Hepatocyte (in vitro differentiated cells): ENCODE data around the gene CORO2A. TPM values are rescaled to one million over a fixed set of nuclear protein-coding genes. Genes with fewer than 3 reads are reported as not detected.
A peak's percentile ranks its signal among the peaks of the same experiment; 100 is the strongest.

ENCODE experiments used
- DNase-seq: peaks from one replicate; pipeline ENCODE4 v3.0.0-alpha.2; 2016; ENCODE audit warnings: low spot score
- H2AFZ ChIP-seq: fragments of 200-600 bp; sonication (generic); 2 replicates; pipeline ENCODE4 v1.6.0; 2016; ENCODE audit warnings: antibody characterized with exemption, mild to moderate bottlenecking
- H3K27ac ChIP-seq: fragments of 200-600 bp; sonication (generic); 2 replicates; pipeline ENCODE4 v1.5.1; 2016; ENCODE audit warnings: mild to moderate bottlenecking
- H3K27me3 ChIP-seq: fragments of 200-600 bp; sonication (generic); 2 replicates; pipeline ENCODE4 v1.6.1; 2016
- H3K36me3 ChIP-seq: fragments of 200-600 bp; sonication (generic); replicated peaks from 2 replicates; pipeline ENCODE4 v1.5.1; 2016; ENCODE audit warnings: low read depth; ENCODE audit not compliant: insufficient read depth
- H3K4me1 ChIP-seq: fragments of 200-600 bp; sonication (generic); 2 replicates; pipeline ENCODE4 v1.5.1; 2016; ENCODE audit warnings: mild to moderate bottlenecking, moderate library complexity; ENCODE audit not compliant: insufficient read depth
- H3K4me2 ChIP-seq: fragments of 200-600 bp; sonication (generic); 2 replicates; pipeline ENCODE4 v1.6.0; 2016
- H3K4me3 ChIP-seq: fragments of 200-600 bp; sonication (generic); 2 replicates; pipeline ENCODE4 v1.5.1; 2016; ENCODE audit warnings: mild to moderate bottlenecking
- H3K79me2 ChIP-seq: fragments of 200-600 bp; sonication (generic); 2 replicates; pipeline ENCODE4 v1.6.0; 2017; ENCODE audit warnings: mild to moderate bottlenecking
- H3K9me2 ChIP-seq: fragments of 200-600 bp; sonication (generic); replicated peaks from 2 replicates; pipeline ENCODE4 v1.6.0; 2017; ENCODE audit warnings: mild to moderate bottlenecking; ENCODE audit not compliant: insufficient read depth
- H3K9me3 ChIP-seq: fragments of 200-600 bp; sonication (generic); 2 replicates; pipeline ENCODE4 v1.5.1; 2016; ENCODE audit warnings: low read depth, mild to moderate bottlenecking
- H4K20me1 ChIP-seq: fragments of 200-600 bp; sonication (generic); 2 replicates; pipeline ENCODE4 v1.6.0; 2016; ENCODE audit warnings: mild to moderate bottlenecking; ENCODE audit not compliant: insufficient read depth, poor library complexity, severe bottlenecking
- CTCF ChIP-seq: fragments of 200-600 bp; sonication (generic); IDR thresholded peaks from 2 replicates; pipeline ENCODE4 v1.5.1; 2016; ENCODE audit warnings: antibody characterized with exemption, mild to moderate bottlenecking; ENCODE audit not compliant: poor library complexity
- EZH2 ChIP-seq: fragments of 200-600 bp; sonication (generic); IDR thresholded peaks from 2 replicates; pipeline ENCODE4 v1.6.1; 2016; ENCODE audit warnings: antibody characterized with exemption, mild to moderate bottlenecking, borderline replicate concordance
- EZH2phosphoT487 ChIP-seq: fragments of 200-600 bp; sonication (generic); IDR thresholded peaks from one replicate; pipeline ENCODE4 v1.6.1; 2018; ENCODE audit warnings: antibody characterized with exemption, mild to moderate bottlenecking, low read depth, moderate library complexity; ENCODE audit not compliant: unreplicated experiment, severe bottlenecking
- WGBS: methylation state at CpG from one replicate; pipeline ENCODE4 v1.1.6; 2016; ENCODE audit warnings: low lambda C conversion rate; ENCODE audit errors: missing lambda C conversion rate; 5-methylcytosine and 5-hydroxymethylcytosine counted together
- microRNA-seq: library from miRNA; unstranded; fragments of <30 nt; microRNA quantifications from one replicate; pipeline ENCODE4, GENCODE V29; 2017
- polyA plus RNA-seq: library from polyadenylated mRNA; unstranded; fragments of >200 nt; fragmentation: Nextera tagmentation; extraction: Ambion mirVana; gene quantifications from 2 replicates; pipeline ENCODE4 v1.2.1, GENCODE V29; 2016
- small RNA-seq: library from RNA; depleted of rRNA; stranded (forward); fragments of <200 nt; gene quantifications from one replicate; pipeline ENCODE3, GENCODE V24; 2014
- total RNA-seq: library from RNA; depleted of rRNA; stranded (reverse); fragments of >200 nt; gene quantifications from 2 replicates; pipeline ENCODE4 v1.2.3, GENCODE V29; 2014

The CORO2A gene
- total and polyA plus RNA-seq, 2 experiments from 2014 or later, result 12.8 to 24.6 TPM

GRCh38 chr9:98075332-98075805 is 117.1 kb downstream of the CORO2A start:
- no peak overlapping the region for H3K4me2 ChIP-seq
- H3K9me3 ChIP-seq, result no peaks in the 10 kb centered on the region
- no peaks in the 10 kb centered on the region for H3K36me3 ChIP-seq
- no peaks in the 10 kb centered on the region for H3K27me3 ChIP-seq
- DNase-seq, result no peak
- H3K4me3 ChIP-seq, result no peak overlapping the region
- H4K20me1 ChIP-seq, result no peaks in the 10 kb centered on the region
- TF ChIP-seq EZH2phosphoT487, result no peak
- TF ChIP-seq EZH2, result no peak
- no peak for TF ChIP-seq CTCF
- peaks cover 34% of the 10 kb centered on the region for H3K79me2 ChIP-seq
- 93% methylated on average over 2 of the region's 6 CpGs for WGBS
- H3K4me1 ChIP-seq, result peaks cover 21% of the 10 kb centered on the region
- peak overlapping the region; percentile 66 for H3K27ac ChIP-seq
- H2AFZ ChIP-seq, result no peak overlapping the region
- no peaks in the 10 kb centered on the region for H3K9me2 ChIP-seq

GRCh38 chr9:98074115-98074990 is 118.1 kb downstream of the CORO2A start:
- Histone ChIP-seq H3K27me3 (no peaks in the 10 kb centered on the region), H3K4me3 (no peak overlapping the region), H3K36me3 (no peaks in the 10 kb centered on the region), H4K20me1 (no peaks in the 10 kb centered on the region), H3K4me1 (peaks cover 21% of the 10 kb centered on the region), H3K79me2 (peaks cover 42% of the 10 kb centered on the region), H3K9me3 (no peaks in the 10 kb centered on the region), H2AFZ (peak overlapping the region; percentile 30), H3K27ac (peak overlapping the region; percentile 84), H3K4me2 (peak overlapping the region; percentile 52), H3K9me2 (no peaks in the 10 kb centered on the region)
- DNase-seq, result peak; percentile 75
- TF ChIP-seq CTCF (peak; percentile 91), EZH2 (no peak)
- 23% methylated on average over 13 of the region's 13 CpGs for WGBS

GRCh38 chr9:98071737-98072136 is 120.7 kb downstream of the CORO2A start:
- Histone ChIP-seq H3K9me3 (no peaks in the 10 kb centered on the region), H3K4me2 (peak overlapping the region; percentile 60), H3K27me3 (no peaks in the 10 kb centered on the region), H3K27ac (peak overlapping the region; percentile 90), H3K36me3 (no peaks in the 10 kb centered on the region), H3K79me2 (peaks cover 60% of the 10 kb centered on the region), H4K20me1 (no peaks in the 10 kb centered on the region), H3K4me1 (peaks cover 21% of the 10 kb centered on the region), H2AFZ (no peak overlapping the region), H3K9me2 (no peaks in the 10 kb centered on the region), H3K4me3 (no peak overlapping the region)
- DNase-seq, result no peak
- TF ChIP-seq EZH2phosphoT487 (no peak), EZH2 (no peak), CTCF (no peak)
- 94% methylated on average over 9 of the region's 9 CpGs for WGBS

Small RNAs within 50 kb of the gene (microRNA-seq; reads per million reads assigned to microRNA genes)
- not detected for gene MIR6854

Small RNAs within 50 kb of the gene (small RNA-seq; reads per million reads assigned to genes)
- gene MIR6854 (not detected), gene RF00017 (not detected)

Other genes starting within 250 kb of the CORO2A start
- 15.4 and 18.5 TPM in 2 replicates for gene ANP32B, start 209.3 kb downstream of the CORO2A start, total RNA-seq
- 64.3 and 75.3 TPM in 2 replicates for gene ANP32B, start 209.3 kb downstream of the CORO2A start, polyA plus RNA-seq
- gene NANS, start 135.9 kb downstream of the CORO2A start, total RNA-seq, result 62.9 and 65.5 TPM in 2 replicates
- 88.8 and 116 TPM in 2 replicates for gene NANS, start 135.9 kb downstream of the CORO2A start, polyA plus RNA-seq
- 10.0 and 12.2 TPM in 2 replicates for gene TRIM14, start 73.4 kb downstream of the CORO2A start, total RNA-seq
- gene TRIM14, start 73.4 kb downstream of the CORO2A start, polyA plus RNA-seq, result 7.4 and 8.1 TPM in 2 replicates
- 20.0 and 26.7 TPM in 2 replicates for gene TBC1D2, start 63.0 kb upstream of the CORO2A start, total RNA-seq
- gene TBC1D2, start 63.0 kb upstream of the CORO2A start, polyA plus RNA-seq, result 31.6 and 33.5 TPM in 2 replicates